HG03521 (cell line): ENCODE measurements around the gene DDA1.
"Not testable (repeated sequence)": the region's sequence is repeated elsewhere in the genome, so short reads cannot be mapped to it uniquely, and the experiment has no call there.

Experiments
- ATAC-seq: cut with Tn5 transposase; IDR thresholded peaks from one replicate; pipeline ENCODE4 v1.9.1; 2021; ENCODE audit warnings: mild to moderate bottlenecking, moderate library complexity; ENCODE audit not compliant: unreplicated experiment

Gene DDA1

DNA sequence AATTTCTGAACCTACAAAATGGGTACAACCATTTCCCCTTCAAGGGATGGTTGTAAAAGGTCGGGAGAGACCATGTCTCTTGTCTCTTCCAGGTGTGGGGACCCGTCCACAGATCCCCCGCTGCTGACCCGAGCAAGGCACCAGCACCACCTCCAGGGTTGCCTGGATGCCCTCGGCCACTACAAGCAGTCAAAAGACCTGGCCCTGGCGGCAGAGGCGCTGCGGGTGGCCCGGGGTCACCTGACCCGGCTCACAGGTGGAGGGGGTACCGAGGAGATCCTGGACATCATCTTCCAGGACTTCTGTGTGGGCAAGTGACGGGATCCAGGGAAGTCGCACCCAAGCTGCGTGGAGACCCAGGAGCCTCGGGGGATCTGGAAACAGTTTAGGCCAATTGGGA lies 32.0 kb downstream of the DDA1 start:
- ATAC-seq, result no peak

GRCh38 chr19:17341845-17342244 lies 32.5 kb downstream of the DDA1 start:
- no peak for ATAC-seq

DNA sequence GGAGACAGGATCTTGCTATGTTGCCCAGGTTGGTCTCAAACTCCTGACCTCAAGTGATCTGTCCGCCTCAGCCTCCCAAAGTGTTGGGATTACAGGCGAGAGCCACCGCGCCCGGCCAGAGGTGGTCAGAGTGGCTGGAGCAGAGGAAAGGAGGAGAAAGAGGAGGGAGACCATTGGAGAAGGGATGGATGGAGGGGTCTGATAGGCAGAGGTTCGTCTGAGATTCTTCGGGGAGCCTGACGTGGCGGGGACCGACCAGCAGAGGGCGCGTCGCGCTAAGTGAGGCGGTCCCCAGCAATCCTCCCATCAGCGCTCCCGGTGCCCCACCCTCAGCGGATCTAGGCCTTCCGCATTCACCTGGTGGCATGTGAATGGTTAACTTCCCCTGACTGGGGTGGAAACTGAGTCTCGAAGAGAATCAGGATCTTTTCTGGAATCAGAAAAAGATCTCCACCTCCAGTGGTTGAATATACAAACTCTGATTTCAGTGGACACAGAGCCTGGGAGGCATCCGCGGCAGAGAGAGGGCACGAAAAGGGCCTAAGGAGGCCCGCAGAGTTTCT lies 36.8 kb downstream of the DDA1 start:
- ATAC-seq, result no peak

DNA sequence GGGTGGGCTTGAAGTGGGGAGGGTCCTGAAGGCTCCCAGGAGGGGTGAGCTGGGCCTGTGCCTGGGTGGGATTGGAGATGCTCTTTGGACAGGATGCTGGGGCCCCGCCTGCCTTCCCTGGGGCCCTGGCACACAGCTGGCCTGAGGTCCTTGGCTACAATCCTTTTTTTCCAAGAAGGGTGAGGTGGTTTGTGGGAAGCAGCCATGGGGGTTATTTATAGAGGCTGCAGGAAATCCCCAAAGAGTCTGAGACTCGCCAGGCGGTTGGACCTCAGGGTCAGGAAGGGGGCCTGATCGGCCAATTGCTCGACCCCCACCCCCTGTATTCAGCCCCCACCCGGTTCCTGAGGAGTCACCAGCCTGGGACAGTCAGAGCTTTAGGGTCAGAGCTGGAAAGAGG lies 38.0 kb downstream of the DDA1 start:
- no peak for ATAC-seq

DNA sequence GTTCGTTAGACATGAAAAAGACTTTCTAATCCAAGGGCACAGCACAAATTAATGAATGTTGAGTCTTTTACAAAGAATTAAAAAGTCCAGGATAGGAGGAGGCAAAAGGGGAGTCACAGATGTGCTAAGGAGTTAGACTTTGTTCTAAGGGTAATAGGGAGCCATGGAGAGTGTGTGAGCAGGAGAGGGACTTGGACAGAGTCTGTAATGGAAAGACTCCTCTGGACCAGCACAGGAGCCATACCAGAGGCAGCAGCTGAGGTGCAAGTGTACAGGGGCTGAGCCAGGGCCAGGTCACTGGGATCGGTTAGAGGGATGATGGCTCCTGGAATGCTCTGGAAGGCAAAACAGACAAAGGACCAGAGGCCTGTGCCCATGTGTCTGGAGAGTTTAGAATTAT lies 38.5 kb downstream of the DDA1 start:
- ATAC-seq, result no peak

DNA sequence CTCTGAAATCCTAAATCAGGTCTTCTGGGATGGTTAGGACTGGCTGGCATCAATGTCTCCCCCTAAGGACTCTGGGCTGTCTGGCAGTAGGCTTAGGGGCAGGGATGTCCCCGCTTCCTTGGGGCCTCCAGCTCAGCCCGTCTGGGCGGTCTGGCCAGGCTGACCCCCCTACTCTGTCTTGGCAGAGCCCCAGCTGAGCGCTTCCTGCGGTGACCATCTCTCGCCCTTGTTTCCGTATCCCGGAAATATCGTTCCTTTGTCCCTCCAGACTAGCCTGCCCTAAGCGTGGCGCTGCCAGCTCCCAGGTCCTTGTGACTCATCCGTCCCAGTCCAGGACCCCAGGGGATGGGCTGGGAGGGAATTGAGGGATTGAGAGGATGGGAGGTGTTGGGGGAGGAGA lies 39.3 kb downstream of the DDA1 start:
- no peak for ATAC-seq

GRCh38 chr19:17351815-17352435 lies 42.6 kb downstream of the DDA1 start:
- no peak for ATAC-seq

DNA sequence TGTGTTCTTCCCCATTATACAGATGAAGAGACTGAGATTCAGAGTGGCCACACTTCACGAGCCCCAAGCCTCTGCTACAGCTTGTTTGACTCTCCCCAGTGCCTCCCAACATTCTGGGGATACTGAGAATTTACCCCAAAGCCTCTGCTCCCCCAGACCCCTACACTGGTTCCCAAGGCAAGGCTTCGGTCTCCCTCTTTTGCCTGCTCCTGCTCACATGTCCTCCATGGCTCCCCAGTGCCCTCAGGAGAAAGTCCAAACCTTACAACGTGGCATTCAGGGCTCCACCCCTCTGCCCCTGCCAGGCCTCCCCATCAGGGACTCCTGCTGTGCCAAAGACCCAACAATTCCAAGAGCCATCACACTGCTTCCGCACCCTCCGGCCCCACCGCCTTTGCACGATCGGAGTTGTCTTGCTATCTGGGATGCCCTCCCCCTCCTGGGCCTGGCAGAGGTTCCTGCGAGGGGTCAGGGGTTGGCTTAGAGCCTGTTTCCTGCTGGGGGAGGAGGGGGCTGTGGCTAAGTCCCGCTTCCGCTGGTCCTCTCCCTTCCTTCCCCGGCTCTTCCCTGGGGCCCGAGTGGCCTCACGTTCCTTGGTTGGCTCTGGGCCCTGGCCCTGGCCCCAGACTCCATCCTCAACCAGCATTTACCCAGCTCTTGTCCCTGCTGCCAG lies 43.4 kb downstream of the DDA1 start:
- ATAC-seq, result no peak

DNA sequence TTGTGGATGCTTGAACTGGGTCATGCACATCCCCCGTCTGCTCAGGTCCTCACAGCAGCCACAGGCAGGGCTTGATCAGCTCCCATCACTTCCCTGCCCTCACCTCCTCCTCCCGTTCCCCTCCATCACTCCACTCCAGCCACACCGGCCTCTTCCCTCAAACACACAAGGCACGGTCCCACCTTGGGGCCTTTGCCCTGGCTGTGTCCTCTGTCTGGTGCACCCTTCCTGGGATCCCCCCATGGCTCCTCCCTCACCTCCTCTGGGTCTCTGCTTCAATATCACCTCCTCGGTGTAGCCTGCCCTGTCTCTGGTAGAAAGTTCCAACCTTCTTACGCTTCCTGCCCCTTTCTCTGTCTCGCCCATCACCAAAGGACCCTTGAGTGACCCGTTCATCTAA lies 44.0 kb downstream of the DDA1 start:
- no peak for ATAC-seq

DNA sequence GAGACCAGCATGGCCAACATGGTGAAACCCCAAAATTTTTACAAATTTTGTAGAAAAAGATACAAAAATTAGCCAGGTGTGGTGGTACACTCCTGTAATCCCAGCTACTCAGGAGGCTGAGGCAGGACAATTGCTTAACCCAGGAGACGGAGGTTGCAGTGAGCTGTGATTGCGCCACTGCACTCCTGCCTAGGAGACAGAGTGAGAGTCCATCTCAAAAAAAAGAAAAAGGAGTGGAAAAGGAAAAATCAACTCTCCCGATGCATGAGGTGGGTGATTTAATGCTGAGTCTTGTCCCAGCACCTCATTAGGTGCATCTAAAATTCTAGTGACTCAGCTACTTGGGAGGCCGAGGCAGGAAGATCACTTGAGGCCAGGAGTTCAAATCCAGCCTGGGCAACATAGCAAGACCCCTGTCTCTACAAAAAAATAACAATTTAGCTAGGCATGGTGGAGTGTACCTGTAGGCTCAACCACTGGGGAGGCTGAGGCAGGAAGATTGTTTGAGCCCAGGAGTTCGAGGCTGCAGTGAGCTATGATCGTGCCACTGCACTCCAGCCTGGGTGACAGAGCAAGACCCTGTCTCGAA lies 47.8 kb downstream of the DDA1 start:
- ATAC-seq, result no peak

GRCh38 chr19:17357724-17358123 lies 48.4 kb downstream of the DDA1 start:
- ATAC-seq, result no peak

DNA sequence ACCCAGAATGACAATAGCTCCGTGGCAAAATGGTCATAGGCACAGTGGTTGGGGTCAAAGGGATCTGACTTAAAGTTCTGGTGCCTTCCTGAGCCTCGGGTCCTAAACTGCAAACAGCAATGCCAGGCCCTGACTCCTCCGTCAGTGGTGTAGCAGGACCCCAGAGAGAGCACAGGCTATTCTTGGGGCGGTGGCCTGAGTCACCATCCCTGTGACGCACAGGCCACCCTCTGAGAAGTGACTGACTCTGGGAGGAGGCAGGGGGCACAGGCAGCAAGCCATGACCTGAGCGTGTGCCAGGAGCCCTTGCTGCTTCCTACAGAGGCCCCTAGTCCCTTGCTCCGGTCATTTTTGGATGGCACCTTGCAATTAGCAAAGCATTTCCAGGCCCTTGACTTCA lies 49.0 kb downstream of the DDA1 start:
- ATAC-seq, result no peak

GRCh38 chr19:17359905-17360800 lies 50.8 kb downstream of the DDA1 start:
- no peak for ATAC-seq

DNA sequence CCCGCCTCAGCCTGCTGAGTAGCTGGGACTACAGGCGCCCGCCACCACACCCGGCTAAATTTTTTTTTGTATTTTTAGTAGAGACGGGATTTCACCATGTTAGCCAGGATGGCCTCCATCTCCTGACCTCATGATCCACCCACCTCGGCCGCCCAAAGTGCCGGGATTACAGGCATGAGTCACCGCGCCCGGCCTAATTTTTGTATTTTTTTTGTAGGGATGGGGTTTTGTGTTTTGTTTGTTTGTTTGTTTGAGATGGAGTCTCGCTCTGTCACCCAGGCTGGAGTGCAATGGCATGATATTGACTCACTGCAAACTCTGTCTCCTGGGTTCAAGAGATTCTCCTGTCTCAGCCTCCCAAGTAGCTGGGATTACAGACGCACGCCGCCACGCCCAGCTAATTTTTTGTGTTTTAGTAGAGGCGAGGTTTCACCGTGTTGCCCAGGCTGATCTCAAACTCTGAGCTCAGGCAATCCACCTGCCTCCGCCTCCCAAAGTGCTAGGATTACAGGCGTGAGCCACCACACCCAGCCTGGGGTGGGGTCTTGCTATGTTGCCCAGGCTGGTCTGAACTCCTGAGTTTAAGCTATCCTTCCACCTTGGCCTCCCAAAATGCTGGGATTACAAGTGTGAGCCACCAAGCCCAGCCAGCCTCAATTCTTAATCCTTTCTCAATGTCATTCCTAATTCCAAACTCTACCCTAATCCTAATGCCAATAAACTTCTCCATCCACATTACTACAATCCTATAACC lies 54.7 kb downstream of the DDA1 start:
- ATAC-seq, result not testable (repeated sequence)

GRCh38 chr19:17365361-17365760 lies 56.0 kb downstream of the DDA1 start:
- no peak for ATAC-seq

- no peak for ATAC-seq
Observed at GRCh38 chr19:17370026-17370587, 60.7 kb downstream of the DDA1 start.
